Measurements from ENCODE around the gene PFDN1. TPM values are rescaled to one million over a fixed set of nuclear protein-coding genes. Genes with fewer than 3 reads are reported as not detected.

PFDN1 gene
- total RNA-seq, 1 donor from 2014 or later, result 135 TPM

- Histone ChIP-seq H3K4me1 (peaks cover 0 to 3% of the 10 kb centered on the region in 2 donors), H3K4me3 (no peak overlapping the region), H3K27ac (no peak overlapping the region), H3K9me3 (no peaks in the 10 kb centered on the region), H3K27me3 (no peaks in the 10 kb centered on the region), H3K36me3 (peaks cover 9 to 10% of the 10 kb centered on the region in 2 donors)
- intact Hi-C loops (cut with DNase I), result loop anchor here (10.0 kb wide), 1 partner anchor 395 kb away; the partner anchor contains the start of genes IK and NDUFA2
- no peak for DNase-seq (ENCODE audit: low spot score in 2 of 2)
- no peak for TF ChIP-seq CTCF (IDR thresholded peaks at IDR 0.05)
These were observed 53.4 kb downstream of the PFDN1 start for GRCh38 chr5:140249536-140249935.

- DNase-seq (ENCODE audit: low spot score in 2 of 2), result no peak
- Histone ChIP-seq H3K4me3 (no peak overlapping the region), H3K9me3 (no peaks in the 10 kb centered on the region), H3K27ac (no peak overlapping the region), H3K27me3 (no peaks in the 10 kb centered on the region), H3K4me1 (peaks cover 0 to 3% of the 10 kb centered on the region in 2 donors), H3K36me3 (peaks cover 9 to 16% of the 10 kb centered on the region in 2 donors)
- no peak for TF ChIP-seq CTCF (IDR thresholded peaks at IDR 0.05)
- intact Hi-C loops (cut with DNase I), result loop anchor here (10.0 kb wide), 1 partner anchor 396 kb away; the partner anchor contains the start of genes IK and NDUFA2
These were observed 54.5 kb downstream of the PFDN1 start for GRCh38 chr5:140248414-140248813.

GRCh38 chr5:140246378-140247122 lies 56.4 kb downstream of the PFDN1 start:
- intact Hi-C loops (cut with DNase I), result loop anchor here (10.0 kb wide), 1 partner anchor 398 kb away; the partner anchor contains the start of genes IK and NDUFA2
- no peak for DNase-seq (ENCODE audit: low spot score in 2 of 2)
- H3K4me3 ChIP-seq, result no peak overlapping the region
- peaks cover 9 to 18% of the 10 kb centered on the region in 2 donors for H3K36me3 ChIP-seq
- no peak for TF ChIP-seq CTCF (IDR thresholded peaks at IDR 0.05)
- no peaks in the 10 kb centered on the region for H3K27me3 ChIP-seq
- peak overlapping the region; percentile 4 to 21 for H3K27ac ChIP-seq
- H3K4me1 ChIP-seq, result peaks cover 4 to 7% of the 10 kb centered on the region in 2 donors
- no peaks in the 10 kb centered on the region for H3K9me3 ChIP-seq

- H3K4me1 ChIP-seq, result peaks cover 9 to 13% of the 10 kb centered on the region in 2 donors
- TF ChIP-seq CTCF (IDR thresholded peaks at IDR 0.05), result no peak
- intact Hi-C loops (cut with DNase I), result loop anchor here (2.0 to 10.0 kb wide), 2 partner anchors 15 to 399 kb away; partner anchors contain the start of genes IK and NDUFA2
These were observed 57.0 kb downstream of the PFDN1 start for GRCh38 chr5:140245926-140246325.

GRCh38 chr5:140245341-140245740 lies 57.6 kb downstream of the PFDN1 start:
- TF ChIP-seq CTCF (IDR thresholded peaks at IDR 0.05), result no peak
- H3K36me3 ChIP-seq, result peaks cover 9 to 18% of the 10 kb centered on the region in 2 donors
- DNase-seq (ENCODE audit: low spot score in 2 of 2), result no peak
- no peaks in the 10 kb centered on the region for H3K27me3 ChIP-seq
- no peaks in the 10 kb centered on the region for H3K9me3 ChIP-seq
- peak overlapping the region in 1 of 2 donors; percentile 4 for H3K27ac ChIP-seq
- H3K4me1 ChIP-seq, result peaks cover 10 to 19% of the 10 kb centered on the region in 2 donors
- intact Hi-C loops (cut with DNase I), result loop anchor here (2.0 to 10.0 kb wide), 2 partner anchors 15 to 399 kb away; partner anchors contain the start of genes IK and NDUFA2
- H3K4me3 ChIP-seq, result no peak overlapping the region

More at GRCh38 chr5:140245926-140246325, 57.0 kb downstream of the PFDN1 start:
- H3K4me3 ChIP-seq, result no peak overlapping the region
- H3K27ac ChIP-seq, result peak overlapping the region in 1 of 2 donors; percentile 4
- no peaks in the 10 kb centered on the region for H3K27me3 ChIP-seq
- H3K36me3 ChIP-seq, result peaks cover 9 to 18% of the 10 kb centered on the region in 2 donors
- no peak for DNase-seq (ENCODE audit: low spot score in 2 of 2)
- no peaks in the 10 kb centered on the region for H3K9me3 ChIP-seq
